HEK293T (cell line): Measurements from ENCODE around the gene PITX1.

Source experiments
- BHLHE40 ChIP-seq: fragments of 450-650 bp; IDR thresholded peaks from 2 replicates; pipeline ENCODE4 v1.6.1; 2016; ENCODE audit warnings: mild to moderate bottlenecking, moderate library complexity, borderline replicate concordance
- CTBP1 ChIP-seq: fragments of 450-650 bp; IDR thresholded peaks from 2 replicates; pipeline ENCODE4 v1.6.1; 2016; ENCODE audit warnings: borderline replicate concordance
- FOXA1 ChIP-seq: fragments of 450-650 bp; IDR thresholded peaks from 2 replicates; pipeline ENCODE4 v1.6.1; 2016; ENCODE audit warnings: mild to moderate bottlenecking
- FOXM1 ChIP-seq: fragments of 450-650 bp; IDR thresholded peaks from 2 replicates; pipeline ENCODE4 v1.6.1; 2017; ENCODE audit warnings: mild to moderate bottlenecking, borderline replicate concordance
- HDGF ChIP-seq: fragments of 450-650 bp; IDR thresholded peaks from 2 replicates; pipeline ENCODE4 v1.6.1; 2017; ENCODE audit warnings: antibody characterized with exemption, borderline replicate concordance
- NFRKB ChIP-seq: fragments of 450-650 bp; IDR thresholded peaks from 2 replicates; pipeline ENCODE4 v1.6.1; 2016; ENCODE audit warnings: mild to moderate bottlenecking, moderate library complexity
- PKNOX1 ChIP-seq: fragments of 450-650 bp; IDR thresholded peaks from 2 replicates; pipeline ENCODE4 v1.6.1; 2016
- SUZ12 ChIP-seq: fragments of 450-650 bp; IDR thresholded peaks from 2 replicates; pipeline ENCODE4 v1.6.1; 2016; ENCODE audit warnings: mild to moderate bottlenecking
- TARDBP ChIP-seq: fragments of 450-650 bp; IDR thresholded peaks from 2 replicates; pipeline ENCODE4 v1.6.1; 2016
- ZNF384 ChIP-seq: fragments of 450-650 bp; IDR thresholded peaks from 2 replicates; pipeline ENCODE4 v1.6.1; 2016

GRCh38 chr5:135076051-135076491, 42.0 kb upstream of the PITX1 start:
- TF ChIP-seq FOXM1 (no peak), NFRKB (no peak), TARDBP (no peak), CTBP1 (no peak), PKNOX1 (no peak), SUZ12 (no peak), FOXA1 (no peak), ZNF384 (no peak), BHLHE40 (no peak), HDGF (no peak)
